GM10248 (cell line): ENCODE measurements around the gene TTLL6.

Experiments
- CTCF ChIA-PET: fragments of 300-600 bp; sonication (Branson Sonifier 250); formaldehyde crosslinking; extraction: SDS; loops from one replicate; lab custom pipeline; 2021; ENCODE audit warnings: antibody characterized with exemption; lab: Yijun Ruan, JAX
- POLR2A ChIA-PET: fragments of 350-650 bp; sonication (Branson Sonifier 250); formaldehyde crosslinking; extraction: SDS; loops from one replicate; lab custom pipeline; 2020; ENCODE audit warnings: antibody characterized with exemption; lab: Yijun Ruan, JAX
- DNase-seq: peaks from one replicate; pipeline ENCODE4 v3.0.0; 2012; ENCODE audit errors: extremely low spot score
- TF ChIP-seq, protein P1 (sequence below): IDR thresholded peaks from 2 replicates; pipeline ENCODE4 v1.5.1; 2012; ENCODE audit warnings: mild to moderate bottlenecking, low read depth; ENCODE audit errors: extremely low read depth, missing control alignments, control extremely low read depth

Gene TTLL6

DNA sequence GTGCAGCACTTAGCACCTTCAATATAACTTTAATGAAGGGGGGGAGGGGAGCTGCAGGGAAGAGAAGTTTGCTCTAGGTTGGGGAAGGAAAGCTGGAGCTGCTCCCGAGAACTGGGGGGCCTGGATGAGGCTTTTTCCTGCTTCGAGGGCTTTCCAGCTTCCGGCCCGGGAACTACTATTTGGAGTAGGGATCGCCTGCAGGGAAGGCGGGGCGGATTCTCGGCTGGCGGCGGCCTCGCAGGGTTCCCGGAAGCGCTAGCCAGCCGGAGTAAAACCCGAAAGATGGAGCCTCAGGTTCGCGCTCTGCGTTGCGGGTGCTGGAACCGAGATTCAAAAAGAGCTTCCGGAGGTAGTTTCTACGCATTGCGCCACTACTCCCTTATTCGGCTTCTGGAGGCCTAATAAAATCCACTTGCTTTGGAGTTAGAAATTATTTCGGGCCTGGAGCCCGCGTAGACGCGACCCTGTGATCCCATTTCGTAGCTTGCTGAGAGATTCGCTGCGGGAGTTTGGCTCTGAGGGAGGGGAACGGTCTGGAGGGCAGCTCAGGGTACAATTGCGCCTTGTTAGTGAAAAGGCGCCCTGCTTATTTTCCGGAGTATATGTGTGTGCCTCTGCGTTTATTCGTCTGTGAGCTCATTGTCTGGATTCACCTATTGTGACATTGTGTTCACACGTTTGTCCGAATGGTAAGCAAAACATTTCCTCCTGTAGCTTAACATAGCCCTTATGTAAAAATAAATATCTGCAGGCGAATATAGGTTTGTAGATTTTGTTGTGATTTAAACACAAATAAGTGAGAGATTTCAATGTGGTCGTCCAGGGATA is 93.4 kb downstream of the TTLL6 start:
- no peak for DNase-seq
- POLR2A ChIA-PET: no interaction called here
- CTCF ChIA-PET: interaction anchor here (0.6 to 15.4 kb wide), 40 partner anchors 9 to 832 kb away, joined by 3 to 166 read pairs (median 5); partner anchors contain the start of gene ATP5MC1
- TF ChIP-seq, protein P1, sequence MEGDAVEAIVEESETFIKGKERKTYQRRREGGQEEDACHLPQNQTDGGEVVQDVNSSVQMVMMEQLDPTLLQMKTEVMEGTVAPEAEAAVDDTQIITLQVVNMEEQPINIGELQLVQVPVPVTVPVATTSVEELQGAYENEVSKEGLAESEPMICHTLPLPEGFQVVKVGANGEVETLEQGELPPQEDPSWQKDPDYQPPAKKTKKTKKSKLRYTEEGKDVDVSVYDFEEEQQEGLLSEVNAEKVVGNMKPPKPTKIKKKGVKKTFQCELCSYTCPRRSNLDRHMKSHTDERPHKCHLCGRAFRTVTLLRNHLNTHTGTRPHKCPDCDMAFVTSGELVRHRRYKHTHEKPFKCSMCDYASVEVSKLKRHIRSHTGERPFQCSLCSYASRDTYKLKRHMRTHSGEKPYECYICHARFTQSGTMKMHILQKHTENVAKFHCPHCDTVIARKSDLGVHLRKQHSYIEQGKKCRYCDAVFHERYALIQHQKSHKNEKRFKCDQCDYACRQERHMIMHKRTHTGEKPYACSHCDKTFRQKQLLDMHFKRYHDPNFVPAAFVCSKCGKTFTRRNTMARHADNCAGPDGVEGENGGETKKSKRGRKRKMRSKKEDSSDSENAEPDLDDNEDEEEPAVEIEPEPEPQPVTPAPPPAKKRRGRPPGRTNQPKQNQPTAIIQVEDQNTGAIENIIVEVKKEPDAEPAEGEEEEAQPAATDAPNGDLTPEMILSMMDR: no peak

DNA sequence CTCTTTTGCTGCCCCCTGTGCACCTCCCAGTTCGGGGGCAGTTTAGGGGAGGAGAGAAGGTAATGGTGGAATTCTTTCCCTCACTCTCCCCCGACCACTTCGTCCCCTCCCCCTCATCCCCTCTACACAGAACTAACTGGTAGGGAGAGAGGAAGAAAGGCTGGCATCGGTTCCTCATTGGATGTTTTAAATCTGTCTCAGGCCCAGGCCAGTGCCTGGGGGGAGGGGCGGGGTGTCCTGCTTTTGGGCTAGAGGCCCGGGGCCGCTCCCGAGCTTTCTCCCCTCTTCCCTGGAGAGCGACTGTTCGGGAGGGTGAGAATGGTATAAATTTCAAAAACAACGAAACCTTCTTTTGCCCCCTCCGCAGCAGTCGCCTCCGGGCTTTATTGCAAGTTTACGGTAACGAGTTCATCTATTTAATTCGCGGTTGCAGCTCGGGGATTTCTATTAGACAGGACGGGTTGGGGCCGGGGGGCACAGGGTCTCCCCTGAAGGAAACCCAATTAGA is 94.1 kb downstream of the TTLL6 start, which contains the start of gene PRAC2:
Gene PRAC2 (plus strand): TSS at position 271 of the 508 bp plus-strand sequence. CDS start 1,226 bp downstream, outside the sequence.
- TF ChIP-seq, protein P1: no peak

DNA sequence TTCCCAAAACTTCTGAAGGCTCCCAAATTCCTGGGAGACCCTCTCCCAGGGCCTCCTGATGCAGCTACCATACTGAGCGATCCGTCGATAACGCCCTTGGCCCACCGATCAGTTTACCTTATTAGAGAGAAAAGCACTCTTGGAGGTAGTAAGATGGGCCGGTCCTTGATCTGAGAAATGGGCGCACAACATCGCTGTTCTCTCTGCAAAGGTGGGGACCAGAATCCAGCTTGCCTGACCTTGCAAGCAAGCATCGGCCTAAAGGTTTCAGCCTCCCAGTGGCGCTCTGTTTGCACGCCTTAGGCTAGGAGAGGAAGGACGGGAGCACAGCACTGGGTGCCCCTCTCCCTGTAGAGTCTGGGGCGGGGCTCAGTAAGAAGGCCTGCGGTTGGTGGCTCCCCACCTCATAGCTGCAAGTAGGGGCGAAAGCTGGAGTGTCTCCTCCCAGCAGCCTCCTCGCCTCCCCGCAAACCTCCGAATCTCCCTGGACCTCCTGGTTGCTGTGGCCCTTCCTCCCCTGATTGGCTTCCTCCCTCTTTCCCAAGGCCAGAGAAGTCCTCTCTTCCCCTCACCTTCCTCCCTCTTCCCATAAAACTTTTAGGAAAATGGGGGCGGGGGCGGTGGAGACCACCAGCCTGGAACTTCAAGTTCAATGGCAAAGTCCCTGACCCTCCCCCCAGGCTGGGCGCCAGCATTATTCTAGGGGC is 94.7 kb downstream of the TTLL6 start, which contains the start of gene PRAC1:
Gene PRAC1 (minus strand): TSS at position 318 of the 707 bp plus-strand sequence. CDS start 126 bp downstream, at position 192.
- ChIA-PET CTCF (interaction anchor here (1.0 to 15.4 kb wide), 4 partner anchors 62 to 311 kb away, joined by 3 to 166 read pairs (median 12); no protein-coding TSS in a partner anchor), POLR2A (no interaction called here)
- DNase-seq: no peak
- TF ChIP-seq, protein P1: no peak

More for the DNA sequence above, 94.1 kb downstream of the TTLL6 start, which contains the start of gene PRAC2:
- CTCF ChIA-PET: interaction anchor here (1.0 to 15.4 kb wide), 19 partner anchors 12 to 833 kb away, joined by 3 to 166 read pairs (median 11); no protein-coding TSS in a partner anchor
- DNase-seq: no peak
- POLR2A ChIA-PET: no interaction called here

DNA sequence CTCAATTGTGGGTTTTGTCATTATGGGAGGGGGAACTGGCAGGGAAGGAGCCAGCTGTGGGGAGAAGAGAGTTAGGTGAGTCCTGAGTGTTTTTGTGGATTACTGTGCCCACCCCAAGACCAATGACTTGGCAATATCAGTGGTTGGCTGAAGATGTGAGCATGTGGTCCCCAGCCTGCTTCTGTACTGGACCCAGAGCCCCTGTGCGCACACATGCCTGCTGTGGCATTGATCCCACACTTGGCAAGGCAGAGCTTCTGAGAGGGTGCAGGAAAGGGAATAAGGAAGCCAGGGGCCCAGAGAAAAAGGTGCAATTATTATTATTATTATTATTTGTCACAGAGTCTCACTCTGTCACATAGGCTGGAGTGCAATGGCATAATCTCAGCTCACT is 96.0 kb downstream of the TTLL6 start:
- ChIA-PET POLR2A (no interaction called here), CTCF (interaction anchor here (0.8 to 15.4 kb wide), 3 partner anchors 68 to 310 kb away, joined by 3 to 166 read pairs (median 3); no protein-coding TSS in a partner anchor)
- DNase-seq: no peak
- TF ChIP-seq, protein P1: no peak

DNA sequence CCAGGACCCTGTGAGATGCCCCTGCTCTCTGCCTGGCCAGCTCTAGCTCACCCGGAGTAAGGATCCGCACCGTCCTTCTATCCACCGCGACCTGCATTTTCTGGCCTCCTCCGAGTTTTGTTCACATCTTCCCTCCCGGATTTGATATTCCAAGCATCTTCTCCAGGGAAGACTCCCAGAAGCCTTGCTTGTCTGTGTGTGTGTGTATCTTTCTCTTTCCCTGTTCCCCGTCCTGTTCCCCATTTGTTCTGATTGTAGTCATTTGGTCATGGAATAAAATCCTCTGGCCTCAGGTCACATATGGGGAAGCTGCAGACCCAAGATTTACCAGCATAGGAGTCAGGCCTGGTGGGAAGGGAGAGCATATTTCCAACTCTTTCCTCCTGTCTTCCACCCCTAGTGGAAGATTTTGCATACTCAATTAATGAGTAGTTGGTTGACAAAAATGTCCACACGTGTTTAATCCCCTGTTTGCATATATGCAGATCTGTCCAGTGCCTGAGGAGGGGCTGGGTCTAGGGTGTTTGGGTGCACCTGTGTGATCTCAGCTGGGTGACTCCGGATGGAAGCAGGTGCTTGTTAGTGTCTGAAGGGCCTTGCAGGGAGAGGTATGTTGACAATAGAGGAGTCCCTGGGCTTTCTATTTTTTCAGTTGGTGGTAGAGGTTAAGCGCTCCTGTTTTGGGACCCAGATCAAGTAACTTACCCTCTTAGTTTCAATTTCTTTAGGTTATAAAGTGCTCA is 96.6 kb downstream of the TTLL6 start:
- CTCF ChIA-PET: interaction anchor here (1.1 to 15.4 kb wide), 4 partner anchors 23 to 312 kb away, joined by 3 to 166 read pairs (median 8); no protein-coding TSS in a partner anchor
- POLR2A ChIA-PET: no interaction called here
- TF ChIP-seq, protein P1: no peak
- no peak for DNase-seq
